ENCODE measurements around the gene WDPCP. TPM values are rescaled to one million over a fixed set of nuclear protein-coding genes. Genes with fewer than 3 reads are reported as not detected.

Gene WDPCP
- 2.6 and 7.0 TPM in 2 replicates for total RNA-seq

DNA sequence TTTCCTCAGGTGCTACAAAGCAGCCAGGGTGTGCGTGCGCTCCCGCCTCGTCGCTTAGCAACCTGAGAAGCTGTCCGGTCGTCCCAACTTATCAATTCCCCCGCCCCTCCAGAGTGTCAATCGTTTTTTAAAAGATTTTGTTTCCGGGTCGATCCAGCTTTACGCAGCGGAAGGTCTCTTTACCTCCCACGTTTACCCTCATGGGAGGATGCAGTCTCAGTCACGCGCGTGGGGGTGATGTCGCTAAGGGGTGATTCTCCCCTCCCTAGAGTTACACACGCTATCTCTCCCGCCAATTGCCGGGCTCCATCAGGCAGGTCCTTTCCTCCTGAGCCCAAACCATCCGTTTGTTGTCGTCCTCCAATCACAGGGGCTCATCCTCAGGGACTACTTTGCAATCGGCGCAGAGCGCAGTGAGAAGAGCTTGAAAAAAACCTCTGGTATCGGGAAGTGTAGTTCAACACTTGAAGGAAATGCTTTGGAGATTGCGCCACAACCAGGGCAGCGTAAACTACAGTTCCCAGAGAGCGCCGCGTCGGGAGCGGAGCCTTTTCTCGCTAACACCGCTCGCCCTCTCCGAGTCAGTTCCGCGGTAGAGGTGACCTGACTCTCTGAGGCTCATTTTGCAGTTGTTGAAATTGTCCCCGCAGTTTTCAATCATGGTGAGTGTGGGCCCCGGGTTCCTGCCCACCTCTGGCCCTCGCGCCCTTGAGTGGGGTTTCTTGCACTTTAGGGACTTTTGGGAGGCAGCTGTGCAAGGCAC is at the start of gene WDPCP, which contains the start of gene MDH1:
Gene WDPCP, minus strand, starts transcription at position 93 of the 763 bp plus-strand sequence. CDS start 206 bp downstream, outside the sequence.
Gene MDH1, plus strand, starts transcription at position 579 of the 763 bp plus-strand sequence. Its CDS starts 81 bp downstream, at position 660.

Other genes with a start within 250 kb of the WDPCP start
- 129 and 175 TPM in 2 replicates for gene MDH1, start 486 bp upstream of the WDPCP start, total RNA-seq